A673 (cell line): ENCODE data around the gene NEK6. TPM values are rescaled to one million over a fixed set of nuclear protein-coding genes. Genes with fewer than 3 reads are reported as not detected.

Experiments used
- Bru-seq: library from RNA; stranded (reverse); fragments of 400-500 nt; gene quantifications from one replicate; lab custom pipeline; 2021; lab: Mats Ljungman, UMichigan
- BruChase-seq, 2 experiments: library from RNA; stranded (reverse); fragments of 400-500 nt; gene quantifications; one replicate each; lab custom pipeline; 2021; lab: Mats Ljungman, UMichigan
- BruUV-seq: library from RNA; stranded (reverse); fragments of 400-500 nt; replicated peaks from 2 replicates; lab custom pipeline; 2021; lab: Mats Ljungman, UMichigan
- CTCF ChIA-PET: fragments of 300-600 bp; sonication (Branson Sonifier 250); formaldehyde crosslinking; loops from one replicate; lab custom pipeline; 2022; ENCODE audit warnings: antibody characterized with exemption; lab: Charles Lee
- POLR2A ChIA-PET: fragments of 300-600 bp; sonication (Branson Sonifier 250); formaldehyde crosslinking; loops from one replicate; lab custom pipeline; 2022; ENCODE audit warnings: antibody characterized with exemption; ENCODE audit not compliant: low non-redundant PET; lab: Charles Lee
- DNase-seq: peaks from one replicate; pipeline ENCODE4 v3.0.0-alpha.2; 2015; ENCODE audit warnings: low spot score
- H3K27ac ChIP-seq: fragments of 200-600 bp; sonication (generic); 2 replicates; pipeline ENCODE4 v1.5.1; 2016; ENCODE audit warnings: mixed run types, low read depth, mild to moderate bottlenecking, mixed read lengths, antibody characterized with exemption, low read length; ENCODE audit not compliant: poor library complexity, severe bottlenecking
- H3K27me3 ChIP-seq: fragments of 200-600 bp; sonication (generic); replicated peaks from 2 replicates; pipeline ENCODE4 v1.6.1; 2017; ENCODE audit warnings: mixed run types, low read depth, mild to moderate bottlenecking, mixed read lengths, antibody characterized with exemption, low read length; ENCODE audit not compliant: insufficient read depth, poor library complexity
- H3K36me3 ChIP-seq: fragments of 200-600 bp; sonication (generic); 2 replicates; pipeline ENCODE4 v1.6.1; 2016; ENCODE audit warnings: mixed run types, mild to moderate bottlenecking, mixed read lengths, antibody characterized with exemption, low read length; ENCODE audit not compliant: insufficient read depth, poor library complexity, severe bottlenecking
- H3K4me1 ChIP-seq: fragments of 200-600 bp; sonication (generic); 2 replicates; pipeline ENCODE4 v1.6.1; 2017; ENCODE audit warnings: mixed run types, mild to moderate bottlenecking, mixed read lengths, antibody characterized with exemption, low read length; ENCODE audit not compliant: insufficient read depth, poor library complexity, severe bottlenecking
- H3K4me3 ChIP-seq: fragments of 200-600 bp; sonication (generic); 2 replicates; pipeline ENCODE4 v1.5.1; 2016; ENCODE audit warnings: low read depth, mixed run types, mild to moderate bottlenecking, mixed read lengths, low read length; ENCODE audit not compliant: poor library complexity, severe bottlenecking
- H3K9me3 ChIP-seq: fragments of 200-600 bp; sonication (generic); 2 replicates; pipeline ENCODE4 v1.6.1; 2016; ENCODE audit warnings: mixed run types, low read depth, mild to moderate bottlenecking, mixed read lengths, antibody characterized with exemption, low read length; ENCODE audit not compliant: poor library complexity, severe bottlenecking
- CTCF ChIP-seq: fragments of 300-800, 200-600 bp; sonication (generic); conservative IDR thresholded peaks from 2 replicates; pipeline ENCODE4 v1.5.1; 2017; ENCODE audit warnings: low read depth, mild to moderate bottlenecking, antibody characterized with exemption, low read length, moderate library complexity, mixed read lengths
- EZH2 ChIP-seq: fragments of 200-600 bp; sonication (generic); IDR thresholded peaks from 2 replicates; pipeline ENCODE4 v1.6.1; 2017; ENCODE audit warnings: borderline replicate concordance, low read depth, mild to moderate bottlenecking, mixed read lengths, antibody characterized with exemption, low read length; ENCODE audit not compliant: poor library complexity, severe bottlenecking
- intact Hi-C: fragments of 100-400 bp; cut with micrococcal nuclease; formaldehyde crosslinking; loops from one replicate; pipeline ENCODE4 v1.10.0; 2022; ENCODE audit not compliant: unreplicated experiment
- long read RNA-seq: library from polyadenylated mRNA; stranded (forward); transcript quantifications from one replicate; pipeline ENCODE4 v2.0.0, GENCODE V29; 2022
- total RNA-seq: library from RNA; stranded (reverse); gene quantifications from 2 replicates; pipeline ENCODE4 v1.2.3, GENCODE V29; 2021

Gene NEK6
- total RNA-seq (23.3 and 35.9 TPM in 2 replicates), Bru-seq, nascent RNA (percentile 60 among the genes with signal in this experiment), BruChase-seq, experiment 1, labeled RNA remaining after a 2-hour chase (percentile 64 among the genes with signal in this experiment), BruChase-seq, experiment 2, labeled RNA remaining after a 6-hour chase (percentile 66 among the genes with signal in this experiment)
- long read RNA-seq, transcript NEK6-201 (10 exons, 3,447 nt) = major isoform, 59 of 94 reads
- long read RNA-seq, partial matches to known transcripts = 5 of 94 reads
- long read RNA-seq, other reads (novel, unspliced or antisense) = 27 of 94 reads

- Histone ChIP-seq H3K9me3 (no peaks in the 10 kb centered on the region), H3K4me1 (peaks cover 21% of the 10 kb centered on the region), H3K27ac (peak within 1 kb of the TSS; percentile 75), H3K4me3 (peak within 1 kb of the TSS; percentile 93), H3K36me3 (no peaks in the 10 kb centered on the region), H3K27me3 (no peaks in the 10 kb centered on the region)
- intact Hi-C loops = no loop called here
- BruUV-seq = no TSS peak
- peak; percentile 43 for DNase-seq
- CTCF ChIA-PET = no interaction called here
- POLR2A ChIA-PET = no interaction called here
- no peak for TF ChIP-seq CTCF
- no peak for TF ChIP-seq EZH2
Observed at GRCh38 chr9:124257844-124258606, at the start of gene NEK6. NEK6 (plus strand) TSS chr9:124257949; CDS start chr9:124301965, 44,016 bp downstream.

GRCh38 chr9:124208571-124208970, 49.2 kb upstream of the NEK6 start:
- DNase-seq = no peak
- intact Hi-C loops = no loop called here
- no peak overlapping the region for H3K4me3 ChIP-seq
- H3K4me1 ChIP-seq = no peaks in the 10 kb centered on the region
- ChIA-PET CTCF (no interaction called here), POLR2A (no interaction called here)
- no TSS peak for BruUV-seq
- H3K27me3 ChIP-seq = no peaks in the 10 kb centered on the region
- H3K9me3 ChIP-seq = no peaks in the 10 kb centered on the region
- H3K27ac ChIP-seq = no peak overlapping the region
- no peaks in the 10 kb centered on the region for H3K36me3 ChIP-seq
- no peak for TF ChIP-seq EZH2
- TF ChIP-seq CTCF = no peak

GRCh38 chr9:124209279-124209678, 48.5 kb upstream of the NEK6 start:
- no peaks in the 10 kb centered on the region for H3K36me3 ChIP-seq
- CTCF ChIA-PET = no interaction called here
- no peak for DNase-seq

More at GRCh38 chr9:124209279-124209678, 48.5 kb upstream of the NEK6 start:
- BruUV-seq = no TSS peak
- Histone ChIP-seq H3K9me3 (no peaks in the 10 kb centered on the region), H3K4me3 (no peak overlapping the region), H3K4me1 (no peaks in the 10 kb centered on the region), H3K27me3 (no peaks in the 10 kb centered on the region), H3K27ac (no peak overlapping the region)
- TF ChIP-seq CTCF = no peak
- no peak for TF ChIP-seq EZH2
- POLR2A ChIA-PET = no interaction called here
- intact Hi-C loops = no loop called here
